Heart right ventricle (tissue), 16 donors: ENCODE data around the gene HHIP. TPM values are rescaled to one million over a fixed set of nuclear protein-coding genes. Genes with fewer than 3 reads are reported as not detected.

Experiments used
- ATAC-seq, 8 donors: fragments of 200-7000 bp; cut with Tn5 transposase; one replicate each; pipeline ENCODE4 v1.9.1; 2020; ENCODE audit warnings: mild to moderate bottlenecking in 8 of 8, moderate library complexity in 8 of 8, moderate number of reproducible peaks in 1 of 8
- DNase-seq, 2 donors: peaks; one replicate each; pipeline ENCODE4 v3.0.0-alpha.2; 2020
- H3K27ac ChIP-seq, 10 donors: fragments of 200-600 bp; sonication (generic) in 2 of 10; one replicate each; pipeline versions ENCODE4 v1.5.0 to v1.8.0; 2020 to 2022; ENCODE audit warnings: mild to moderate bottlenecking in 3 of 10
- H3K27me3 ChIP-seq, 7 donors: fragments of 200-600 bp; one replicate each; pipeline ENCODE4 v1.8.0; 2021 to 2022; ENCODE audit warnings: mild to moderate bottlenecking in 2 of 7
- H3K36me3 ChIP-seq, 9 donors: fragments of 200-600 bp; sonication (generic) in 1 of 9; one replicate each; pipeline versions ENCODE4 v1.5.0 to v1.8.0; 2020 to 2022; ENCODE audit warnings: mild to moderate bottlenecking in 2 of 9
- H3K4me1 ChIP-seq, 9 donors: fragments of 200-600 bp; sonication (generic) in 1 of 9; one replicate each; pipeline versions ENCODE4 v1.5.0 to v1.8.0; 2020 to 2022; ENCODE audit warnings: mild to moderate bottlenecking in 4 of 9
- H3K4me3 ChIP-seq, 10 donors: fragments of 200-600 bp; sonication (generic) in 2 of 10; one replicate each; pipeline versions ENCODE4 v1.5.0 to v1.8.0; 2020 to 2022; ENCODE audit warnings: mild to moderate bottlenecking in 7 of 10, moderate library complexity in 2 of 10
- H3K9me3 ChIP-seq, 11 donors: fragments of 200-600 bp in 10 of 11; sonication (generic) in 2 of 11; one replicate each; pipeline versions ENCODE4 v1.5.0 to v1.8.0; 2013 to 2022; ENCODE audit warnings: mild to moderate bottlenecking in 2 of 11, control low read depth in 1 of 11, moderate library complexity in 1 of 11
- CTCF ChIP-seq, 9 donors: fragments of 200-600 bp; sonication (generic) in 2 of 9; IDR thresholded peaks; one replicate each; pipeline versions ENCODE4 v1.5.0 to v1.8.0; 2021 to 2022; ENCODE audit warnings: antibody characterized with exemption in 9 of 9, mild to moderate bottlenecking in 5 of 9, moderate library complexity in 1 of 9
- WGBS, 2 donors: extraction: QIAGEN DNeasy Blood & Tissue Kit; methylation state at CpG; one replicate each; pipeline ENCODE4 v1.1.7; 2013; ENCODE audit warnings: inconsistent platforms in 1 of 2; 5-methylcytosine and 5-hydroxymethylcytosine counted together
- intact Hi-C, 10 donors: fragments of 100-400 bp; cut with DNase I; formaldehyde crosslinking; loops; one replicate each; pipeline versions ENCODE4 v1.11.1 to v1.14.2; 2022
- polyA plus RNA-seq, 2 donors: library from polyadenylated mRNA; stranded (reverse); fragments of 200-250 nt; gene quantifications; one replicate each; pipeline ENCODE4 v1.2.3, GENCODE V29; 2013
- total RNA-seq, 10 donors: library from RNA; stranded (reverse); fragmentation: NEBNext Ultra II Directional in 3 of 10; extraction: Animal tissue kit (Norgen Biotek cat#: 25700) in 3 of 10; gene quantifications; one replicate each; pipeline versions ENCODE4 v1.2.1 to v1.2.4, GENCODE V29; 2021 to 2023
- donor health status: Arrhythmogenic right ventricular cardiomyopathy.
- donor health status: ischemic (EF 13 %, LVEDD 7.1; RV severe dilation, severe dysfunction).
- donor health status: healthy with polysubstance abuse.
- donor health status: DM: no; HTN: yes; CAD: no.
- donor health status: DM: no; HTN: no; CAD: no.
- donor health status: ischemic (EF 25% LVEDD 6.9; RV normal size, moderate dysfunction).
- donor health status: ischemic (EF 25% LVEDD 5.7; RV mildly dilated, moderate dysfunction).
- donor health status: healthy.
- donor health status: DM: yes; HTN: yes; CAD: no.
- donor health status: Ischemic cardiomyopathy.
- donor health status: ischemic (EF 35%, LVEDD 5.7; RV mildly dilated, moderate dysfunction).
- donor health status: nonischemic (EF 11% LVEDD 7.7; RV severe dilation, severe dysfunction).
- donor health status: DM: yes; HTN: yes; CAD: no.
- donor health status: PGD.
- donor health status: ischemic (EF 29% LVEDD 5.4; RV normal size, mild dysfunction).
- donor health status: nonischemic (EF 23%, LVEDD 6.1; RV moderate dilation, normal function).

HHIP gene
- total and polyA plus RNA-seq, 12 donors: 0.02 to 0.49 (median 0.23) TPM; not detected in 6

DNA sequence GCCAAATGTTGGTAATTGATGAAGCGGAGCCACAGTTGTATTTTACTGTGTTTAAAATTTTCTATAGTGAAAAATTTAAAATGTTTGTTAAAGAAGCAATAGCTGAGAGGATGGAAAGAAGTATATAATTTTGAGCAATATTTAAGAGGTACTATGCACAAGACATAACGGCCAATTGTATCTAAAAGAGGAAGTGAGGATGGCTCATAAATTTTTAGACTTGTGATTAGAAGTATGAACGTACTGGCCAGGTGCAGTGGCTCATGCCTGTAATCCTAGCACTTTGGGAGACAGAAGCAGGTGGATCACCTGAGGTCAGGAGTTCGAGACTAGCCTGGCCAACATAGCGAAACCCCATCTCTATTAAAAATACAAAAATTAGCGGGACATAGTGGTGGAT lies 12.7 kb upstream of the HHIP start:
- Histone ChIP-seq H3K4me1 (no peaks in the 10 kb centered on the region), H3K4me3 (no peak overlapping the region), H3K36me3 (no peaks in the 10 kb centered on the region), H3K27ac (no peak overlapping the region), H3K9me3 (peaks cover 0 to 5% (median 0%) of the 10 kb centered on the region in 11 donors), H3K27me3 (no peaks in the 10 kb centered on the region)
- intact Hi-C loops: no loop called here
- ATAC-seq (no peak), DNase-seq (no peak)
- no peak for TF ChIP-seq CTCF (IDR thresholded peaks at IDR 0.05)
- WGBS, 2 donors: 91 to 97% methylated on average over 6 of the region's 6 CpGs

- H3K27ac ChIP-seq: no peak overlapping the region
- no peak overlapping the region for H3K4me3 ChIP-seq
- ATAC-seq (no peak), DNase-seq (no peak)
- peaks cover 0 to 13% (median 0%) of the 10 kb centered on the region in 11 donors for H3K9me3 ChIP-seq
- TF ChIP-seq CTCF (IDR thresholded peaks at IDR 0.05): no peak
- WGBS, 2 donors: 90 to 91% methylated on average over 6 of the region's 6 CpGs
- peaks cover 0 to 3% (median 0%) of the 10 kb centered on the region in 7 donors for H3K27me3 ChIP-seq
- H3K4me1 ChIP-seq: no peaks in the 10 kb centered on the region
- intact Hi-C loops: no loop called here
- no peaks in the 10 kb centered on the region for H3K36me3 ChIP-seq
Measured at GRCh38 chr4:144634978-144635747, 10.8 kb upstream of the HHIP start.

- DNase-seq: no peak
- Histone ChIP-seq H3K4me1 (peaks cover 3 to 23% (median 14%) of the 10 kb centered on the region in 9 donors), H3K27ac (no peak overlapping the region), H3K9me3 (no peaks in the 10 kb centered on the region), H3K36me3 (no peaks in the 10 kb centered on the region), H3K27me3 (peaks cover 0 to 61% (median 45%) of the 10 kb centered on the region in 7 donors), H3K4me3 (no peak overlapping the region)
- intact Hi-C loops: no loop called here
- WGBS, 2 donors: 64 to 72% methylated on average over 12 of the region's 12 CpGs
- ATAC-seq: no peak
- TF ChIP-seq CTCF (IDR thresholded peaks at IDR 0.05): no peak
Measured at GRCh38 chr4:144644368-144645101, 1.4 kb upstream of the HHIP start.

DNA sequence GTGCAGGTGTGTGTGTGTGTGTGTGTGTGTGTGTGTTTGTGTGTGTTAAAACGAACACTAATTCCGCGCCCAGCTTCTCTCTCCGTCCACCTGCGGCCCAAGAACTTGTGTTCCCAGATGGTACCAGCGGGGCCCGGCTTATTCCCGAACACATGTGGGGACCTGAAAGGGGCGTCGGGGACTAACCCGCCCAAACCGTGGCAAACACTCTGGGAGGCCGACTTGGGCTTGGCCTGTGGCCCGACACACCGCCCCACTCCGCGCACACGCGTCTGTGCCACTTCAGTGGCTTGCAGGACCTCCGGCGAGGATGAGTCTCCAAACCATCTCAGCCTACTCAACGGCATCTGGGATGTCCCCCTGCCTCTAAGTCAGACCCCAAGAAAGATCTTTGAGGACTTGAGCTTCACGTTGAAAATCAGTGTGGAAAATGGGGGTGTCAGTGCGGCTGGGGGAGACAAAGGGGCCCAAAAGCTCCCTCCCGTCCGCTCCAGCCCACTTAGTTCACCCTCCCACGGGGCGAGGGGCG lies 790 bp upstream of the HHIP start:
- peaks cover 0 to 68% (median 52%) of the 10 kb centered on the region in 7 donors for H3K27me3 ChIP-seq
- peak in 1 of 2 donors; percentile 11 for DNase-seq
- TF ChIP-seq CTCF (IDR thresholded peaks at IDR 0.05): no peak
- no peak overlapping the region for H3K27ac ChIP-seq
- intact Hi-C loops: no loop called here
- no peaks in the 10 kb centered on the region for H3K36me3 ChIP-seq
- H3K4me1 ChIP-seq: peaks cover 3 to 23% (median 14%) of the 10 kb centered on the region in 9 donors
- no peaks in the 10 kb centered on the region for H3K9me3 ChIP-seq
- peak in 4 of 8 donors; percentile 8 to 41 (median 25) for ATAC-seq
- 19 to 23% methylated on average over 29 of the region's 29 CpGs for WGBS, 2 donors
- peak overlapping the region; percentile 26 to 61 (median 50) for H3K4me3 ChIP-seq
